ENCODE results near the gene POLRMT. TPM values are rescaled to one million over a fixed set of nuclear protein-coding genes. Genes with fewer than 3 reads are reported as not detected.

Gene POLRMT
- total RNA-seq, 1 donor from 2014 or later = 26.8 TPM

DNA sequence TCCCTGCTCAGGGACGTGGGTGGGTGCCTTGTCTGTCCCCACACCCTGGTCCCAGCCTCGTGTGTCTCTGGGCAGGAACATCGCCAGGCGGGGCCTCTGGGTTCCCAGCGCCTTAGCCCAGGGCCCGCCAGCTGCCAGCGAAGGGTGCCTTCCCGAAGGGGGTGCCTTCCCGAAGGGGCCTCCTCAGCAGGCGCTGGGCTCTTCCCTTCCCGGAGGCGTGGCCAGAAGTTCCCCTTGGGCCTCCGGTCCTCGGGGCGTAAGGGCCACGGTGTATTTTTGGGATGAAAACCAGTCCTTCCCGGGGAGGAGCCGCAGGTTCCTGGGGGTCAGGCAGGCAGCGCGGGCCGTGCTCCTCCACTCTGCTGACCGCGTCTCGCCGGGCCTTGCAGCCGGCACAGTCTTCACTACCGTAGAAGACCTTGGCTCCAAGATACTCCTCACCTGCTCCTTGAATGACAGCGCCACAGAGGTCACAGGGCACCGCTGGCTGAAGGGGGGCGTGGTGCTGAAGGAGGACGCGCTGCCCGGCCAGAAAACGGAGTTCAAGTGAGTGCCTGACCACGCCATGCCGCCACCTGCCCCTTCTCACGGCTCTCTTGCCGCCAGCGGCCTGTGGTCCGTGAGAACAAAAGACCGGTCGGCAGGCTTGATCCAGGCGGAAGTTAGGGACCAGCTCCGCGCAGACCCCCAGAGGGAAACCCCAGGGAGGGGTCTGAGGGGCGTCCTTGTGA is 54.1 kb downstream of the POLRMT start:
- DNase-seq (ENCODE audit: low spot score in 2 of 2) = no peak
- peaks cover 39 to 54% of the 10 kb centered on the region in 2 donors for H3K36me3 ChIP-seq
- no peaks in the 10 kb centered on the region for H3K9me3 ChIP-seq
- no peaks in the 10 kb centered on the region for H3K27me3 ChIP-seq
- intact Hi-C loops (cut with DNase I) = no loop called here
- TF ChIP-seq, protein P1, sequence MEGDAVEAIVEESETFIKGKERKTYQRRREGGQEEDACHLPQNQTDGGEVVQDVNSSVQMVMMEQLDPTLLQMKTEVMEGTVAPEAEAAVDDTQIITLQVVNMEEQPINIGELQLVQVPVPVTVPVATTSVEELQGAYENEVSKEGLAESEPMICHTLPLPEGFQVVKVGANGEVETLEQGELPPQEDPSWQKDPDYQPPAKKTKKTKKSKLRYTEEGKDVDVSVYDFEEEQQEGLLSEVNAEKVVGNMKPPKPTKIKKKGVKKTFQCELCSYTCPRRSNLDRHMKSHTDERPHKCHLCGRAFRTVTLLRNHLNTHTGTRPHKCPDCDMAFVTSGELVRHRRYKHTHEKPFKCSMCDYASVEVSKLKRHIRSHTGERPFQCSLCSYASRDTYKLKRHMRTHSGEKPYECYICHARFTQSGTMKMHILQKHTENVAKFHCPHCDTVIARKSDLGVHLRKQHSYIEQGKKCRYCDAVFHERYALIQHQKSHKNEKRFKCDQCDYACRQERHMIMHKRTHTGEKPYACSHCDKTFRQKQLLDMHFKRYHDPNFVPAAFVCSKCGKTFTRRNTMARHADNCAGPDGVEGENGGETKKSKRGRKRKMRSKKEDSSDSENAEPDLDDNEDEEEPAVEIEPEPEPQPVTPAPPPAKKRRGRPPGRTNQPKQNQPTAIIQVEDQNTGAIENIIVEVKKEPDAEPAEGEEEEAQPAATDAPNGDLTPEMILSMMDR (IDR thresholded peaks at IDR 0.05) = no peak
- H3K4me3 ChIP-seq = no peak overlapping the region
- peaks cover 11 to 23% of the 10 kb centered on the region in 2 donors for H3K4me1 ChIP-seq
- no peak overlapping the region for H3K27ac ChIP-seq

DNA sequence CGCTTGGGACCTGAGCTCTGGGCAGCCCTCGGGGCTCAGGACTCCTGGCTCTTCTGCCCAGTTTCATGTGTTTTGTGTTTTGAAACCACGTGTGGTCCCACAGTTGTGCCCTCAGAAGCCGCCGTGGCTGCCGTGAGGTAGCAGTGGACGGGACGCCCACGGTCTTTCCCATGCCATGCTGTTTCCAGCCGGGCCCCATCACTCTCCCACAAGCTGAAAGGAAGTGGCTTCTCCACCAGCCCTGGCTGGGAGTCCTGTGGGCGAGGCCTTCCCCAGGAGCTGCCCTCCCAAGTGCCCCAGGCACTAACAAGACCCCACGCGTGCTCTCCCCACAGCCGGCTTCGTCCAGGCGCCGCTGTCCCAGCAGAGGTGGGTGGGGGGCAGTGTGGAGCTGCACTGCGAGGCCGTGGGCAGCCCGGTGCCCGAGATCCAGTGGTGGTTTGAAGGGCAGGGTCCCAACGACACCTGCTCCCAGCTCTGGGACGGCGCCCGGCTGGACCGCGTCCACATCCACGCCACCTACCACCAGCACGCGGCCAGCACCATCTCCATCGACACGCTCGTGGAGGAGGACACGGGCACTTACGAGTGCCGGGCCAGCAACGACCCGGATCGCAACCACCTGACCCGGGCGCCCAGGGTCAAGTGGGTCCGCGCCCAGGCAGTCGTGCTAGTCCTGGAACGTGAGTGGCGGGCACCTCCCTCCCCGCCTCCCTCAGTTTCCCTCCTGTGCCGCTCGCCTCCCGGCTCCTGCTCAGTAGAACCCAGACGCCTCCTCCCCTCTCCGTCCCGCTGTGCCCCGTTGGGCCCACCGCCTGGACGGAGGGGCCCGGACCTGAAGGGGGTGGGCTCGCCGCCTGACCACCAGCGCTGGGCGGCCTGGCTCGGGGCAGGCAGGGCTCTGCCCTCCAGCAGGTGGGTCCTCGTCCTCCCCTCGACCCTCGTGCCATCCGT is 55.6 kb downstream of the POLRMT start:
- Histone ChIP-seq H3K9me3 (no peaks in the 10 kb centered on the region), H3K27me3 (no peaks in the 10 kb centered on the region), H3K4me3 (no peak overlapping the region), H3K27ac (no peak overlapping the region), H3K36me3 (peaks cover 30 to 45% of the 10 kb centered on the region in 2 donors), H3K4me1 (peaks cover 11 to 30% of the 10 kb centered on the region in 2 donors)
- TF ChIP-seq, protein P1 (IDR thresholded peaks at IDR 0.05) = no peak
- intact Hi-C loops (cut with DNase I) = no loop called here
- no peak for DNase-seq (ENCODE audit: low spot score in 2 of 2)

DNA sequence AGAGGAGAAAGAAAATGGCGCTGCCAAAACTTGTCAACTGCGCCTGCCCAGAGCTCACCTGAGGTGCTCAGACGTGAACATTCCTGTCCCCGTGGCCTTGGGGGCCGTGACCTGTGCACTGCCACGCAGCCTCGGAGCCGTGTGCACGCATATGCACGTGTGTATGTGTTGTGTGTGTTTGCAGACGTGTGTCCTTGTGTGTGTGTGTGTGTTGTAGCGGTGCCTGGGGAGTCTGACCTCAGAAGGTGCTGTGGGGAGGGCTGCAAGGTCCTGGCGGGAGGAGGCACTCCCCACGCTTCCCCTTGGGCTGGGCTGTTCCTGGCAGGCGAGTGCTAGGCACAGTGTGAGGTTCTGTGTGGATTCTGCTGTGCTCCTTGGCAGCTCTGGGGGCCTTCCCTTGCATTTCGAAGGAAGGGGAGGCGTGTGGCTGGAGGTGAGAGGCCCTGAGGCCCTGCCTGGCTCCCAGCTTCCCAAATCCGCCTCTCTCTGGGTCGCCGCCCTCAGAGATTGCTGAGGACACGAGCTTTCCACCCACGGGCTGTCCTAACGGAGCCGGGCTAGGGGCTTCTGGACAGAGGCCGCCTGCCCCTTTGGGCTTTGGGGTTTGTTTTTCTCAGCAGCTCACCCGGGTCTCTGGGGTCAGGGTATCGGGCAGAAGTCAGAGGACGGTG is 56.4 kb downstream of the POLRMT start:
- H3K4me1 ChIP-seq = peaks cover 11 to 30% of the 10 kb centered on the region in 2 donors
- intact Hi-C loops (cut with DNase I) = no loop called here
- H3K4me3 ChIP-seq = no peak overlapping the region
- TF ChIP-seq, protein P1 (IDR thresholded peaks at IDR 0.05) = no peak
- DNase-seq (ENCODE audit: low spot score in 2 of 2) = no peak
- H3K36me3 ChIP-seq = peaks cover 22 to 37% of the 10 kb centered on the region in 2 donors
- H3K9me3 ChIP-seq = no peaks in the 10 kb centered on the region
- H3K27me3 ChIP-seq = no peaks in the 10 kb centered on the region
- H3K27ac ChIP-seq = no peak overlapping the region

DNA sequence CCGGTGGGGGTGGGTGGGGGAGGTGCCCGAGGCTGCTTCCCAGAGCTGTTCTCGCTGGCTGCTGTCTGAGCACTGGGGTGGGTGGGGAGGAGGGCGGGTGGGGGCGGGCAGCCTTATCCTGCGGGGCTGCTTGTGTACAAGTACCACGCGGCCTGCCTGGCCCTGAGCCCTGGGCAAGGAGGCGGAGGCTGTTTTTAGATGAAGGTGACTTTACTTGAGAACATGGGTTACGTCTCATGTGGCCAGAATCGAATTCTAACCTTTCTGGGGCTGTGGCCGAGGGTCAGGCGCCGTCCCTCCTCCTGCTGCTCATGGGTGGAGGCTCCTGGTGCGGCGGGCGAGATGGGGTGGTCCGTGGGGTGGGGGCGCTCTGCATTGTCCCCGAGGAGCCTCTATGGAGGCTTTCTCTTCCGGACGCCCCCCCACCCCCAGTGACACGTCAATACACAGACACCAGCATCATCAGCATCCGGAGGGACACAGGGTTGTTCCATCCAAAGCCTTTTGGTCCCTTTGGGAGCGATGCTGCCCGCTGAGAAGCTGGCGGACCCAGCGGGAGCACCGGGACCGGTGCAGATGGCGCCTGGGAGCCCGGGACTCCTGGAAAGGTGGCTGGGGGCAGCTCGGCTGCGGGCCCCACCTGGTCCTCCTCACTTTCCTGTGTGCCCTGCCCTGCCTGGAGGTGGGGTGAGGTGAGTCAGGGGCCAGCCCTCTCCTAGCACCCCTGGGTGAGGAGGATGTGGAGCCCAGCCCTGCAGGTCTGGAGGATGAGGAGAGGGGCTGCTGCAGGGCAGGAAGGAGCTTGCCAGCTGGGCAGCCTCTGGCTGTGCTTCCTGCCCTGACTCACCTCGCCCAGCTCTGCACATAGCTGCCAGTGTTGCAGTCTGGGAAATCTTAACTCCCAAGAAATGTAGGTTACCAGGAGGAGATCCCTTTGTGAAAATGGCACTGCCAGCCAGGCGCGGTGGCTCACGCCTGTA is 57.5 kb downstream of the POLRMT start:
- H3K9me3 ChIP-seq = no peaks in the 10 kb centered on the region
- H3K36me3 ChIP-seq = peaks cover 14 to 28% of the 10 kb centered on the region in 2 donors
- peaks cover 11 to 38% of the 10 kb centered on the region in 2 donors for H3K4me1 ChIP-seq
- no peaks in the 10 kb centered on the region for H3K27me3 ChIP-seq
- DNase-seq (ENCODE audit: low spot score in 2 of 2) = no peak
- peak overlapping the region in 1 of 2 donors; percentile 44 for H3K27ac ChIP-seq
- intact Hi-C loops (cut with DNase I) = no loop called here
- TF ChIP-seq, protein P1 (IDR thresholded peaks at IDR 0.05) = no peak
- peak overlapping the region; percentile 11 to 100 for H3K4me3 ChIP-seq
